HUDEP-2 (cell line): ENCODE results near the gene CTNNA3.

ENCODE experiments used
- DNase-seq, 76 experiments: peaks; one replicate each; lab custom pipeline; 2025; ENCODE audit not compliant: unreplicated experiment in 76 of 76; lab: John Stamatoyannopoulos, UW

The CTNNA3 gene

DNA sequence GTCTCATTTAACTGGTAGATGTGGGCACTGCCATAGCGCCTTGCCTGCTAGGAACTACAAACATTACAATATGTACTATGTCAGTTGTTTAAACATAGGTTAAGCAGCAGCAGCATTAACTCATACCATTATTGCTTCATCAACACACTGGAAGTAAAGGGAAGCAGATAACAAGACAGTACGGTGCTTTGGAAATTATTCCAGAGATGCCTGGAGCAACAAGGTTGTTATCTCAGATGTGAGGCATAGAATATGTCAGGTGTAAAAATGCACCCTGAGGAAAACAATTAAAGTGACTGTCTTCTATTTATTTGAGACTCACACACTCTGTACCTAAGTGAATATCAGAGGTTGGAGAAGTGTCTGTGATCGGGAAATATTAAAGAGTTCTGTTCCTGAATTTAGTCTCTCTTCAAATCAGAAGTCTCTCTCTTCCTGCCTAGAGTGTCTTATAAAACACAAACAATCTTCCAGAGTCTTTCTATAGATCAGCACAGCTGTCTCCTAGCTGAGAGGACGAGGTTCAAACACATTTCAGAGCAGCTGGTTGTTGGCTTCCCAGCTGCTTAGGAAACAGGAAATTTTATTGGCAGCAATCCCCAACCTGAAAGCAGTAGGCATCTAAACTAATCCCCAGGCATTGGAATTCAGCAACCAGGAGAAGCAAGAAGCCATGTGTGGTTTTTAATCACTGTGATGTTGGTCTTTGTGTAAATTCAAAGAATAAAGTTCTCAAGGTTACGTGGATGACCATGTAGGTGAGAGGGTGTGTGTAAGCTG, 1764.5 kb downstream of the CTNNA3 start:
- DNase-seq: no peak

DNA sequence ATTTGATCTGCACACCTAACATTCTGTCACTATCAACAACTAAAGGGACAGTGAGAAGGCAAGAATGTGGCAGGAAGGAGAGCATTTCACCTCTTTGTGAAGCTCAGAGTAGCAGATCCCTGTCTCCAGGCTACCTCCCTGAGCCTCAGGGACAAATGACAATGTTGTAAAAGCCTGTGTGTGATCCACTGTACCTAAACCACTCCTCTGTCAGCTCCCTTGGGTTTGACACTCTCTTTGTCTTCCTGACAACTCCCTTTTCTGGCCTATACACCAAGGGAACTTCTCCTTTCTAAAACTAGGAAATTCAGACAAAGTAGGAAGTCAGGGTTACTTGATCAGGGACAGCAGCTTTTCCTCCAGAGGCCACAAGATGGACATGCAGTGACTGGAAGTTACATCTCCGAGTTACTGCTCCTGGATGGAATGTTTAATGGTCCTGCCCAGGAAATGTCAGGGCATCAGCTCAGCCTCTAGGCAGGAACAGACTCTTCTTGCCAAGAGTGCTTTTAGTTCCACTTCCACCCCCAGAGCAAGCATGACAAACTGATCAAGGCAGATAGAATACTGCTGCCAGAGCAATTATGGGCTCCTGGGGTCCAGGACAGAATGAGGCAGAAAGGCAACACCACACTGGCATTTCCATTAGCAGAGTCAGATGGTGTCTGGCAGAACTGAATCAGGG, 1784.7 kb downstream of the CTNNA3 start:
- DNase-seq: no peak

- no peak for DNase-seq
These were observed 1785.8 kb downstream of the CTNNA3 start for GRCh38 chr10:65910209-65910608.

DNA sequence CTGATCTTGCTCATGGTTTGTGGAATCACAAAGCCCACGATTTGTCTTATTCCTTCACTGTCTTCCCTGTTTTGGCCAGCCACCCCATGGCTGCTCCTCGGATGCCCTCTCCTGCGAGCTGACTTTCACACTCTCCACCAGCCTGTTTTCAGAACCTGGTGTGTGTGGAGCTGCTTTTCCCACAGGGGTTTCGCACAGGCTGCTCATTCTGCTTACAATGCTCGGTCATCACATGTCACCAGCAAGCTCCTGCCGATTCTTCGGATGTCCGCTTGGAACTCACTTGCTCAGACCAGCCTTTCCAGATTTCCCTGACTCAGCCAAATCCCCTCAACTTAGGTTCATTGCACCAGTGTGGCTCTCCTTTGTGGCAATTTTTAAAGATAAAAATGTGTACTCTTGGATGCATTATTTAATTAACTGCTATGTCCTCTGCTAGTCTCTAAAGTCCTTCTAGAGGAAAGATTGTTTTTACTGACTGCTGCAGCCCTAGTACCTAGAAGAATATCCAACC, 1788.7 kb downstream of the CTNNA3 start:
- no peak for DNase-seq

DNA sequence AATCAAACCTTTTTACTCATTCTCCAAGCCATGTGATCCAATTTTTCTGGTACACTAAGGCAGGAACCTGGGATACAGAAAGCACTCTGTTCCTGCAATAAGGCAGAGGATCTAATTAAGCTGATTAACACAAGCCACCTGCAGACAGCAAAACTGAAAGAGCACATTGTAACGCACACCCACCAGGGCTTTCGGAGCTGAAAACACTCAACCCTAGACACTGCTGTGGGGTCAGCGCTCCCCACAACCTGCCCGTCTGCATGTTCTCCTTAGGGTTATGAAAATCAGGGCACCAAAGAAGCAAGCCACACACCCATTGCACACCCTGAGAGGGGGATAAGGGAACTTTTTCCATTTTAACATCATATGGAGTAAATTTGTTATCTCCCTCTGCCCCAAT, 1792.4 kb downstream of the CTNNA3 start:
- no peak for DNase-seq

DNA sequence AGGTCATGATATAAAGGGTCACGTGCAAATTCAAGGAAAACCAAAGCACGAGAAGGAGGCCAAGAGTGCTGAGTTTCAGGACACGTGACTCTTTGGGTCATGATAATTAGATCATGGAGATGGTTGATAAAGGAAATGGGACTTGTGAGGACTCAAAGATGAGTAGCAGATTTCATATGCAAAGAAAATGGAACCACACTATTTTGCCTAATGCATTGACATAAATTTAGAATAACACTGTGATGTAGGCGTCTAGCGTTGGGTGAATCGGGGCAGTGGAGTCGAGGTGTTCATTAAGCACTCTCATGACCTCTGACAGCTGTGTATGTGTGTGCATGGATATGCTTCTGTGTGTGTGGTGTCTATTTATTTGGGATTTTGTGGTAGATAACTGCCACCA, 1795.7 kb downstream of the CTNNA3 start:
- no peak for DNase-seq

DNA sequence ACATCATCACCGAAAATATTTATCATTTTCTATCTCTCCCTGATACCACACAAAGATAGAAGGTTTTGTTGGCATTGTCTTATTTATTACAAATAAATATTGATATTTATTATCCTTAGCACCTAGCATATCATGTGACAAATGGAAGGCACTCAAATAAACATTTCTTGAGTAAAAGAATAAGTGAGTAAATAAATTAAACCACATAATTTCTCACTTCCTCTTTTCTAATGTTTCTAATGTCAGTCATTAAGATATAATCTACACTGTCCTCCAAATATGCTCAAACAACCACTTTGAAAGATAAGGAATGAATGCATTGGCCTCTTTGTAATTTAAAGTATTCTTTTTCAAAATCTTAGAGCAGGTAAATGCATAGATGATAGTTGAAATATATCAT, 1797.9 kb downstream of the CTNNA3 start:
- DNase-seq: no peak

GRCh38 chr10:65894961-65895360, 1801.0 kb downstream of the CTNNA3 start:
- no peak for DNase-seq

DNA sequence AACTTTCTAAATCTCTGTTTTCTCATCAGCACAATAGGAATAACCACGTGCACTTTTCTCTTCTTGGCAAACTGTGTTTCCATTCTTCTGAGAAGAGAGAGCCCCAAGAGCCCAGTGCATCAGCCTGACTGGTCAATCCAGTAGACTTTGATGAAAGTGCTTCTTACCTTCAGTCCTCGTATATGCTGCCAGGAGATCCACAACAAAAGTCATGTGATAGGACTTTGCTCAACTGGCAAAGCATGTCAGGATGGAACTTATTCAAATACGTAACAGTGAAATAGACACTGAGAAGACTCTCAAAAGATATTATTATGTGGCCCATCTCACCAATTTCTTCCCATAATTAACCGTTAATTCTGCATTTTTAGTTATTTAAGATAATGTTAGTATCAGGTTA, 1801.6 kb downstream of the CTNNA3 start:
- DNase-seq: no peak

DNA sequence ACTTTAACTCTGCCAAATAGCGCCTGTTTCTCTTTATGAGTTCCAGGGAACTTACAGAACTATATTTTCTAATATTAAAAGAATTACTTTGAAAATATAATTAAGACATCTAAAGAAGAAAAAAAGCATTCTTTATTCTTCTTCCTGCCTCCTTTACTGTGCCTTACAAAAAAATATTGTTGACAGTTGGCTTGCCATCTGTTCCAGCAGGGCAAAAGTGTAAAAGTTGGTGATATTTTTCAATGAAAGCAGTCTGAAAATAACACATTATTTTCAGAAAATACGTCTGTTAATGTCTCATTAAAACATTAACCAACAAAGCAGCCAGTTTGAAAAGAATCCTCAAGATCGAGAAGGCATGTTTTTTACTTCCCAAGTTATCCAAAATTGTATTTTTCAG, 1802.3 kb downstream of the CTNNA3 start:
- DNase-seq: no peak

DNA sequence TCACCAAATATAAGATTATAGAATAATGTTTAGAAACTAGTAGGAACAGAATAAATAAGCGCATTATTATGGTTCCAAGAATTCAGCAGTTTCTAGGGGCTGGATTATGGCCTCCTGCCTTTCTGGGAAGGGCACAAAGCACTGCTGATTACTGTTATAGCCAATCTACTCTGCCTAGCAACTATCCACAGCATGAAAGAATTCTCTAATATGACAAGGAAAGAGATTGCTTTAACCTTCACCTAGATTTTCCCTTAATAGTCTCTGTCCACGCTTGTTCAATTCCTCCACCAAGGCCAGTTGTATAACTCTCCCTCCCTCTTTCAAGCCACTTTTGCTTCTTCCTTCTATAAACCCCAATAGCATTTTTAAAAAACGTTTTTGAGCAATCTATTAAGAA, 1803.7 kb downstream of the CTNNA3 start:
- DNase-seq: no peak

- no peak for DNase-seq
These were observed 1804.7 kb downstream of the CTNNA3 start for GRCh38 chr10:65891073-65891981.

DNA sequence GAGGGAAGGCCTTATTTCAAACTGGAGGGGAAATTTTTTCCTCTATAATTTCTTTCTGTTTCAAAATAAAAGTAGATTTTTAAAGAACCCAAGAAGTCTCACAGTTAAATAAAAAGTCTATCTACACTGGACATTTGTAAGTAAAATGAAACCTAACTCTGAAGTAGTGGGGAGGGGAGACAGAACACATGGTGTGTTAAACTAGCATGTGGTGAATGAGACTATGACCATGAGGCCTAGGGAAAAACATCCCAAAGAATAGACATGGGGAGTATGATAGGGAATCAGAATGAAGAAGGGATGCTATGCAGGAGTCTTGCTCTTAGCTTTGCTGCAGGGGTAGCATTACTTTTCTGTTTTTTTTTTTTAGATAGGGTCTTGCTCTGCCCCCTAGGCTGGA, 1831.5 kb downstream of the CTNNA3 start:
- DNase-seq: no peak

DNA sequence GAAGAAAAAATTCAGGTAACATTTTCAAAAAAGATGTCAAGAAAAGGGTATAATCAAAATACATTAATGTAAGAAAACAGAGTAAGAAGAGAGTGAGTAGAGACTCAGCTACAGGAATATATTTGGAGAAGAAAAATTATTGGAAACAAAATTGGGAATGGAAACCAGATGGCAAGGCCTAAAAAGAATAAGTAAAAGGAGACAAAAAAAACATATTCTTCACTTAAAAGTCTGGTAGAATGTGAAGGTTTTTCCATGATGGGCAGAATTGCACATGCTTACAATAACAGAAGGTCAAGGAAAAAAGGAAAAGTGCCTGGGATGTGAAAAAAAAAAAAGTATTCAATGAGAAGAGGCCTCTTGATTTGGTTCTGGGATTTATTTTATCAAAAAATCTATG, 1832.0 kb downstream of the CTNNA3 start:
- DNase-seq: no peak
